OCI-M2 (cell line): ENCODE results near the gene EDNRA.
"Not testable (repeated sequence)": the region's sequence is repeated elsewhere in the genome, so short reads cannot be mapped to it uniquely, and the experiment has no call there.

Source experiments
- DNase-seq: peaks from one replicate; lab custom pipeline; 2025; ENCODE audit not compliant: unreplicated experiment; lab: John Stamatoyannopoulos, UW

Gene EDNRA

DNA sequence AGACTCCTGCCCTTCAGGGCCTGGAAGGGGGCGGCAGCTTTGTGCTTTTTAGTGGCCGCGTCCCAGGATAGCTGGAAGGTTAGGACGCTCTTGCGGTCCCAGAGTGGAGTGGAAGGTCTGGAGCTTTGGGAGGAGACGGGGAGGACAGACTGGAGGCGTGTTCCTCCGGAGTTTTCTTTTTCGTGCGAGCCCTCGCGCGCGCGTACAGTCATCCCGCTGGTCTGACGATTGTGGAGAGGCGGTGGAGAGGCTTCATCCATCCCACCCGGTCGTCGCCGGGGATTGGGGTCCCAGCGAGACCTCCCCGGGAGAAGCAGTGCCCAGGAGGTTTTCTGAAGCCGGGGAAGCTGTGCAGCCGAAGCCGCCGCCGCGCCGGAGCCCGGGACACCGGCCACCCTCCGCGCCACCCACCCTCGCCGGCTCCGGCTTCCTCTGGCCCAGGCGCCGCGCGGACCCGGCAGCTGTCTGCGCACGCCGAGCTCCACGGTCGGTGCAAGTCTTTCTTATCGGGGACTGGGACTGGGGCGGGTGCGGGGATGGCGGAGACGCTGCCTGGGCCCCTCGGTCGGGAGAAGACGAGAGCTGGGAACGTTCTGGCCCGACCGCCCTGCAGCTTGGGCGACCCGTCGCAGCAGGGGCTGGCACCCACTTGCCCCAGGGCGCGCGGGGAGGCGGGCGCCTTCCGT lies at the start of gene EDNRA:
EDNRA (plus strand) TSS at position 207 of the 686 bp plus-strand sequence. CDS start 4,585 bp downstream, outside the sequence.
- no peak for DNase-seq

DNA sequence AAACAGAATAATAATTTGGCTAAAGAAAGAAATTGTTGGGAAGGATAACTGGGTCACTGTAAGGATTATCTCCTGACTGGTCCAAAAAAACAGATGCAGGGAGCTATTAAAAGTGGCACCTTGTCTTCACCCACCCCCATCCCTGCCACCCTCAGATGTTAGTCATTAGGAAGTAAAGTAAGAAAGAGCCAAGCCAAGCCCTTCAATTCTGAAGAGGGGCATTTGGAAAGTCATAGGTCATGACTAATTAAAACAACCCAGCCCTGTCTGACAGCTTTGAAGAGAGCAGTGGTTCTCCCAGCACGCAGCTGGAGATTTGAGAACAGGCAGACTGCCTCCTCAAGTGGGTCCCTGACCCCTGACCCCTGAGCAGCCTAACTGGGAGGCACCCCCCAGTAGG lies 46.5 kb upstream of the EDNRA start:
- DNase-seq: not testable (repeated sequence)

GRCh38 chr4:147440442-147440841 lies 40.5 kb upstream of the EDNRA start:
- DNase-seq: no peak

- no peak for DNase-seq
Observed at GRCh38 chr4:147447786-147448185, 33.1 kb upstream of the EDNRA start.

GRCh38 chr4:147453561-147454141 lies 27.2 kb upstream of the EDNRA start:
- DNase-seq: no peak

GRCh38 chr4:147456706-147457105 lies 24.2 kb upstream of the EDNRA start:
- no peak for DNase-seq

- no peak for DNase-seq
Observed at GRCh38 chr4:147461161-147461560, 19.7 kb upstream of the EDNRA start.

DNA sequence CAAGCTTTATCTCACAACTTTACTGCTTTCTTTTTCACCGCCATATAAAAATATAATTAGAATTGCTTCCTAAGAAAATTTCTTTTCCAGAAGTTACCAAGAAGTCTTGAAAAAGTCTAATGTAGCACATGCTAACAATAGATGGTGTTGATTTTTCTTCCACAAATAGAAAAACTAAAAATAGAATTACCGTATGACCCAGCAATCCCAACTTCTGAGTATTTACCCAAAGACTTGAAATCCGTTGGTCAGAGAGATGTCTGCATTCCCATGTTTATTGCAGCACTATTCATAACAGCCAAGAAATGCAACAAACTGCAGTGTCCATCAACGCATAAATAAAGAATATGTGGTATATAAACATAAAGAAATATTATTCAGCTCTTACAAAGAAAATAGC lies 17.8 kb upstream of the EDNRA start:
- DNase-seq: no peak

GRCh38 chr4:147465461-147465860 lies 15.4 kb upstream of the EDNRA start:
- DNase-seq: no peak

DNA sequence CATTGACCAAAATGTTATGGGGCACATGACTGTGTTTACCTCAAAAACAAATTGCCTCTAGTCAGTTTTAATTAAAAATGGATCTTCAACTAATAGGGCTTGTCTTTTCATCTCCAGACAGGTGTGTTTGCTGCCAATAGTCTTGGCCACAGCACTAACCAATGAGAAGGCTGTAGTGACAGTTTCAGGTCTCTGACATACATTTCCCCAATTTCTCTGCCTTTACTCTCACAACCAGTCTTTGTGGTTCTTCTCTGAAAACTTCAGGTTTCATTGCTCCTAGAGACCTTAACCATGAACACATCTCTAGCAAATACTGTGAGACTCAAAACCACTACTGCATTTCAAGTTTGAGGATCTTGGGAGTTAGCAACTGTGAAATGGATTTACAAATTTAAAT lies 3.5 kb upstream of the EDNRA start:
- DNase-seq: no peak

DNA sequence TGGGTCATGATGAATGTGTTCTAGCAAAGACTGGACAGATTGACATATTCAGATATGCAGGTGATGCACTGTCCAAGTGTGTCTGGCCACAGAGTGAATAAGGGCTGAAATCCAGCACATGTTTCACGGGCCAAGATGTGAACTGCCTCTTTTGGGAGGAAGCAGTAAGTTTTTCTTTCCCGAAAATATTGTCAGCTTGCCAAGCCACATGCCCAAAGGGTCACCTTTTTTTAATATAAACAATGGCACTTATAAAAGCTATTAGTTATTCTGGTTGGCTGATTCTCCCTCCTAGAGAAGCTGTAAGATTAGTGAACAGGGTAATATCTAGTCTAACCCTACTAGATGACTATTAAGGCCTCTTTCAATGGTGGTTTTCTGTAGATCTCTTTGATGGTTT lies 1.5 kb upstream of the EDNRA start:
- no peak for DNase-seq

- DNase-seq: no peak
Observed at GRCh38 chr4:147479786-147480185, 1.1 kb upstream of the EDNRA start.

DNA sequence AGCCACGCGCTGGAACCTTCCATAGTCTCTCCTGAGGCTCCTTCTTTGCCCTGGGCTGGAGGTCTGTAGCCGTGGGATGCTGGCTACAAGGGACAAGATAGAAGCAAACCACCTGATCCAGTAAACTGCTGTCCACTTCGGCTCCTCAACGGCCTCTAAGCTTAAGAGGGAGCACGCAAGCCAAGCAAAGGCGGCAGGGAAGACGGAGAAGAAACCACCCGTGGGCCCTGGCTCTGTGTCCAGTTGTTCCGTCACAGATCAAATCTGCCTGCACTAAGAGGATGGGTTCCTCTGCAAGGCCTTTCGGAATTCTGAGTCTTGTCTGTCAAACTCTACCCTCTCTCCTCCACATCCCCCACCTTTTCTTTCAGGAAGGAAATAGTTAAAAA lies 401 bp upstream of the EDNRA start:
- DNase-seq: no peak

DNA sequence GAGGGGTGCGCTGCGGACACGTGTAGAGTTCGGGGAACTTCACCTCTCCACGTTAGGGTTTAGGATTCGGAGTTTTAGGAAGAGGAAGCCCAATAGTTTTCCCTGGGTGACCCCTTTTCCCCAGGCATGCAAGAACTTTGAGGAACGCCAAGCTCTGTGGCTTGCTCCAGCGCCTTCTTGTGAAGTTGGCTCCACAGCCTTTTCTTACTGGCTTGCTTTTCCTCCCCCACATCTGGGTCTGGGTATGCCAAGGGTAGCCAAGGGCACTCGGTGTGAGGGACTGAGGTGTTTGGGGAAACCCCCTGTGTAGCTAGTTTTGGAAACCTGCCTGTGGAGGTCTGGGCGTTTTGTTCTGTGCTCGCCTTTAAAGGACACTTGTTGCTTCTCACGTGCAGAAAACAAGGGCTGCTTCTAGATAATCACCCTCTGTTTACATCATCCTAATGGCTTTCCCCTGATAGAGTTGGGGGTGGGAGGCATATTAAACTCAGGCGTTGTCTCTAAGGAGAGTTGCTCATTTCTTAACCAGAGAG lies 746 bp downstream of the EDNRA start:
- no peak for DNase-seq

DNA sequence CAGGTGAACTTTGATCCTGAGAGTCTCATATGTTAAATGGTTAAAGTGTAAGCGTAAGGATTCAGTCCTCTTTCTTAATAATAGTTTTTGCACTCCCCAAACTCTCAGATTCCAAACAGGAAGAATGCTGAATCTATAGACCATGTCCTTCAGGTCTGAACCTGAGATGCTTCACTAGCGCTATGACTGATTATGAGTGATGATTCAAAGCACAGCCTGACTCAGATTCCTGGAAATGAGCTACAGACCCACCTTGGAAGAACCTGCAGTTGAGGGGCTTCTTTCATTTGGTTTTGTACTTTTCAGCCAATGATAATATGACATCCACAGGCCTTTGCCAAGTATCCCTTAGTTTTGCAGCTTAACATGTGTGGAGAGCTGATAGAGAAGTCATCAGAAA lies 1.4 kb downstream of the EDNRA start:
- DNase-seq: no peak

GRCh38 chr4:147485167-147485566 lies 4.3 kb downstream of the EDNRA start:
- no peak for DNase-seq

DNA sequence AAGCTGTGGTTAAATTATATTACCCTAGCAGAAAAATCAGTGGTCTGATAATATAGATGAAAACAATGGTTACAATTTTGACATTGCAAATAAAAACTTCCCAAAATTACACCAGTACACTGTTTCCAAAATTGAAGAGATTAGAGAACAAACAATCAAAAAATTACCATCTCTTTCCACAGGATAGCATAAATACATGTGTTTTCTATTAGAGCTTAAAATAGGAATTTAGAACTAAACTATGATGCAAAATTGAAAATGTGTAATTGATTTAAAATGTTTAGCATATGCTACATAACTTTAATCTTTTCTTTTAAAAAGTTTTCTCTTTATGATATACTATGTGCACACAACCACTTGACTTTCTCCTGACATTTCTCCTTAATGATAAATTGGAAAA lies 6.7 kb downstream of the EDNRA start:
- no peak for DNase-seq

DNA sequence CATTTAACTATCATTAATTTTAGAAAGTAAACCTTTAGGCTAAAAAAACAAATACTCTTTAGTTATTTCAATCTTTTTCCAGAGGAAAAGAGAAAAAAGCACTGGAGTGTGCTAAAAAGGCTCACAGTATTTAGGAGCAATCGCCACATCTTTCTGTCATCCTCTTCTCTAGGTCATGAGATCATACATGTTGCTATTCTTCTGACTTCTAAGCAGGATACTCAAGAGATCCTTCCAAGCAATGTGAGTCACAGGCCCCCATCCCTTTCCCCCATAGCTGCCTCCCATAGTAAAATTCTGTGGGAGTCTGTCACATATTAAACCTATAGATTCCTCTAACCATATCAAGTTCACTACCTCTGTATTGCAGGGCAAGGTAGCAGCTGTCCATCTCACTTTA lies 7.7 kb downstream of the EDNRA start:
- no peak for DNase-seq

- no peak for DNase-seq
Observed at GRCh38 chr4:147491086-147491485, 10.2 kb downstream of the EDNRA start.

GRCh38 chr4:147492306-147492705 lies 11.4 kb downstream of the EDNRA start:
- no peak for DNase-seq

DNA sequence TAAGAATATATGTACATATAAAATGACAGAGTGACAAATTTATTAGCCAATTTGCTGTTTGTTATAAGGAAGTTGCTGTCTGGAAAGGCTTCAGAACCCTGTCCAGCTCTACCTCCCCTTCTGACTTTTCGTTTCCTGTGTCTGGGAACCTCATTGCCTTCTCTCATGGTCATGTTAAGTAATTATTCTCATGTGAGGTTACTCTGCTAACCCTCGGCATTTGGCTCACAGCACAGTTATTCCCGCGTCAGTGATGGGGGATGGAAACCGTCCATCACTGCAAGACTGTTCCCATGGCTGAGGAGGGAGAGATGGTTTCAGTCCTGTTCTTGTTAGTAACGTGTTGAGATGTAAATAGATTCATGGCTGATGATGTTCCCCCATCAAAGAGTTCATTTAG lies 11.9 kb downstream of the EDNRA start:
- no peak for DNase-seq

DNA sequence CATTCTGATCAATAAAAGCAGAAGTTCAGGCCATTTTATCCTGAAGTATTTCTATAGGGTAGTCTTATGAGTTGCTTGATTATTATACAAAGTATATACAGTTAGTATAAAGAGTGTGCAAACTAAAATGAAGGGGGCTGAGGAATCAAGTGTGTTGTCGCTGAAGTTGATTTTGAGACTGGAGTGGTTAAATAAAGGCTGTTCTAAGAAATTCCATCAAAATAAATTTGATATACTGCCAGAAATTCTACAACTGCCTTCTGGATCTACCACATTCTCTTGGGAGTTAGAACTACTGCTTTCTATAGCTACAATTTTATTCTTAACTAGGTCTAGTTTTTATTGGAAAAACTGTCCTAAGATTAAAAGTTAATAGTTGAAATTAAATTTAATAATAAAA lies 12.4 kb downstream of the EDNRA start:
- no peak for DNase-seq

DNA sequence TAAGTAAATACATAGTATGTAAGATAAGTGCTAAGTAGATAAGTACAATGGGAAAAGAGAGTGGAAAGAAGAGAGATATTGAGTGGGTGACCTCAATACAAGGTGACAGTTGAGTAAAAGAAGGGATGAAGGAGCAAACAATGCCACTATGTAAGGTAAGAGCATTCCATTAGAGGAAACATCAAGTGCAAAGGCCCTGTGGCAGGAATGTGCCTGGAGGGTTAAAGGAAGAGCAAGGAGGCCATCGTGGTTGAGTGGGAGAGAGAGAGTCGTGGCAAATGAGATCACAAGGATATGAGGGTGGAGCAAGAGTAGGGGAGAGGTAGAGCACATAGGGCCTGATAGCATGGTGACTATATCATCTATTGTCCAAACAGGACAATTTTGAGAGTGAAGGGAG lies 13.4 kb downstream of the EDNRA start:
- DNase-seq: no peak
